ENCODE data around the gene PEAK1. TPM values are rescaled to one million over a fixed set of nuclear protein-coding genes. Genes with fewer than 3 reads are reported as not detected.
"Not testable (repeated sequence)": the region's sequence is repeated elsewhere in the genome, so short reads cannot be mapped to it uniquely, and the experiment has no call there.

The PEAK1 gene
- total RNA-seq, 1 donor from 2014 or later = 58.0 TPM

GRCh38 chr15:77311618-77312398 lies 108.1 kb downstream of the PEAK1 start:
- DNase-seq (ENCODE audit: low read depth) = no peak

DNA sequence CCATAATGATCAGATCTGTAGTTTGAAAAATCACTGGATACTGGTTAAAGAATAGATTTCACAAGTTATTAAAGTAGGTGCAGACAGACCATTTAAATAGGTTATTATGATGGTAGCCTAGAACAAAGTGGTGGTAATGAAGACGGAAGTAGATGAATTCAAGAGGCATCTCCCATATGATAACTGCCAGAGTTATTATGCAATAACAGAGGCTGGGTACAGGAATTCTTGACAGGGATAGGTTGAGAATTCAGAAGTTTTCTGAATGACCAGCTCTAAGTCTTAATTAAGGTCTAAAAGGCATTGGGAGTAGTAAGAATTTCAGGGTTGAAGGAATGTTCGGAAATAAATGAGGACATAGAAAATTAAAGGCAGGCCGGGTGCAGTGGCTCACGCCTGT lies 108.9 kb downstream of the PEAK1 start:
- no peak for DNase-seq (ENCODE audit: low read depth)

GRCh38 chr15:77309392-77309791 lies 110.5 kb downstream of the PEAK1 start:
- DNase-seq (ENCODE audit: low read depth) = no peak

DNA sequence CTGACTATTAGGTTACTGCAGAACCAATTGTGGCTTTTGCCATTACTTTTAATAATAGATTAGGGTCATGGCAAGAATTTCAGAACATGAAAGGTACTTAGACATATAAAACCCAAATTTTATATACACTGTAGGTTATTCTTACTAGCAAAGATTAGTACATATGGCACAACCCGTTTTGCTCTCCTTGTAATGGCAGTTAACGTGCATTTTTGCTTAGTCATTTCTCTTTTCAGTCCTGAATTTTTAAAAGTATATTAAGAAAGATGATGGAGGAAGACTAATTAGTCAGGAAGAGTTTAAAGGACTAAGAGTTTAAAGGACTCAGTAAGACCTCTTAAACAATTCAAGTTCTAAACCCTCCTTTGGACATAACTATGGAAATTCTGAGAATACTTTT lies 114.0 kb downstream of the PEAK1 start:
- no peak for DNase-seq (ENCODE audit: low read depth)

GRCh38 chr15:77296773-77297337 lies 123.0 kb downstream of the PEAK1 start:
- DNase-seq (ENCODE audit: low read depth) = no peak

GRCh38 chr15:77295446-77295845 lies 124.5 kb downstream of the PEAK1 start:
- no peak for DNase-seq (ENCODE audit: low read depth)

DNA sequence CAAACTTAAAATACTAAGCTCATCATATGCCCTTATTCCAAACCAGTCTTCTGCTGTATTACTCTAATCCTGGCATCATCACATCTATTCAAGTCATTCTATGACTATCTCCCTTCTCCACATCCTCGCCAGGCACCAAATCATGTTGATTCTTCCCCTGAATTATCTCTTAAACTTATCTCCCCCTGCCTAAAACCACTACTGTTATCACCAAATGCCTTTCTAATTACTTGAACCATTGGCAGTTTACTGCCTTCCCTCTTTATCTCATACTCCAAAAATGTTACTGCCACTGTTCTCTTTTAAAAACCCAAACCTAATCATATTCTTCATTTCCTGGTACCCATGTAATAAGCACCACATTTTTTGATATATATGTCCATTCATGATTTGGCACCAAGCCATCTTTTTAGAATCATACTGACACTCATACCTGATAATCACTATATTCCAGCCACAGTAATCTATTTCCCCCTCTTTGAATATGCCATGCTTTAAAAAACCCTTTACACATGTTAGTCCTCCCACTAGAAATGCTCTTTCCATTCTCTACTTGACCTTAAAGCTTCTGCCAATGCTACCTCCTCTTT lies 126.8 kb downstream of the PEAK1 start:
- DNase-seq (ENCODE audit: low read depth) = no peak

GRCh38 chr15:77291107-77291506 lies 128.8 kb downstream of the PEAK1 start:
- DNase-seq (ENCODE audit: low read depth) = no peak

- DNase-seq (ENCODE audit: low read depth) = no peak
Observed at GRCh38 chr15:77287385-77287784, 132.5 kb downstream of the PEAK1 start.

GRCh38 chr15:77285057-77285997 lies 134.6 kb downstream of the PEAK1 start:
- no peak for DNase-seq (ENCODE audit: low read depth)

DNA sequence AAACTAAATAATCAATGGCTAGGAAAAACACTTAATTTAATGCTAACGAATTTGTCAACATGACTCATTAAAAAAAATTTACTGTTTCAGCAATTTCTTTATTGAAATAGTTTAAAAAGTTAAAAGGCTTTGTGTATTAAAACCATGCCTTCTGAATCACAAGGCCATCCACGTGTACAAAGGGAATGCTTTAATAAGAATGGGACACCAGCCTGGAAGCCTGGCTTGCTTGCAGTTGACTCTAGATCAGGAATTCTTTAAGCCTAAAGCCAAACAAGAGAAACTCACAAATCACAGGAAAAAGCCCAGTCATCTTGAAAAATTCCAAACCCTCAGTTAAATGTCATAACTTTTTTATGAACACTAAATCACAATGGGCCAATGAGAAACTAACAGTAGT lies 137.6 kb downstream of the PEAK1 start:
- DNase-seq (ENCODE audit: low read depth) = no peak

DNA sequence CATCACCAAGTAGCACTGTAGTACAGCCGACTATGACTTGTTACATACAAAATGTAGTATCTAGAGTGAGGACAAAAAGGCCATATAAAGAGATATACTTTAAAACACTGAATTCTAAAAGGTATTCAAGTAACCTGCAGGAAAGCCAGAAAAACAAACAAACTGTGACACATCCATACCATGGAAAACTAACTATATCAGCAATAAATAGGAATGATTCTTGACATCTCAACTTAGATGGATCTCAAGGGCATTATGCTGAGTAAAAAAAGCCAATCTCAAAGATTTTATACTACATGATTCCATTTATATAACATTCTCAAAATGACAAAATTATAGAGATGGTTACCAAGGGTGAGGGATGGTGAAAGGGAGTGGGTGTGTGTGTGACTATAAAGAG lies 143.0 kb downstream of the PEAK1 start:
- DNase-seq (ENCODE audit: low read depth) = no peak

- DNase-seq (ENCODE audit: low read depth) = no peak
Observed at GRCh38 chr15:77276096-77276495, 143.8 kb downstream of the PEAK1 start.

DNA sequence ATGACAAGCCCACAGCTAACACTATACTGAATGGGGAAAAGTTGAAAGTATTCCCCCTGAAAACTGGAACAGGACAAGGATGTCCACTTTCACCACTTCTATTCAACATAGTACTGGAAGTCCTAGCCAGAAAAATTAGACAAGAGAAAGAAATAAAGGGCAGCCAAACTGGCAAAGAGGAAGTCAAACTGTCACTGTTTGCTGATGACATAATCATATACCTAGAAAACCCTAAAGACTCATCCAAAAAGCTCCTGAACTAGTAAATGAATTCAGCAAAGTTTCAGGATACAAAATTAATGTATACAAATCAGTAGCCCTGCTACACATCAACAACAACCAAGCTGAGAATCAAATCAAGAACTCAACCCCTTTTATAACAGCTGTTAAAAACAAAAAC lies 146.8 kb downstream of the PEAK1 start:
- not testable (repeated sequence) for DNase-seq (ENCODE audit: low read depth)

DNA sequence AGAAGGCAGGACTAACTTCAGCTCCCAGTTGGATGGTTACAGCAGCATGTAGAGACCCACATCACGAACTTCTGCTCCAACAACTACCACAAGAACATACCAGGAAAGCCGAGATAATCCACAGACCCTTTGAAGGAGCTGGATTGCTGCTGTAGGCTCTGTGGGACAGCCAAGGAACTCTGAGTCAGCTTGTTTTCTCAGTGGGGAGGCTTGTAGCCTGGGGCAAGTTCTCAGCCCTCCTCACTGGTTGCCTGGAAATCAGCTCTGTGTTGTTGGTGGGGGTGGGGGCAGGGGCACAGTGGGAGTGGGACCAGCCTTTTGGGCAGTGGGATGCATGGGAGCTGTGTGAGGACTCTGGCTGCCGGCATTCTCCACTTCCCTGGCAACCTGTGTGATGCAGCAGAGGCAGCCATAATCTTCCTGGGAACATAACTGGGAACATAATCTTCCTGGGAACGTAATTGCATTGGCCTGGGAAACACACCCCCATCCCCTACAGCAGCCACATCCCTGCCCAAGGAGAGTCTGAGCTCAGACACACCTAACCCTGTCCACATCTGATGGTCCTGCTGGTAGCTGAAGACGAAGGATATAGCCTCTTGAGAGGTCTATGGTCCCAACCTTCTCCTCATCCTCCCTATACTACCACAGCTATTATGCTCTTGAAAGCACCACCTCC lies 153.1 kb downstream of the PEAK1 start:
- DNase-seq (ENCODE audit: low read depth) = peak; percentile 77

DNA sequence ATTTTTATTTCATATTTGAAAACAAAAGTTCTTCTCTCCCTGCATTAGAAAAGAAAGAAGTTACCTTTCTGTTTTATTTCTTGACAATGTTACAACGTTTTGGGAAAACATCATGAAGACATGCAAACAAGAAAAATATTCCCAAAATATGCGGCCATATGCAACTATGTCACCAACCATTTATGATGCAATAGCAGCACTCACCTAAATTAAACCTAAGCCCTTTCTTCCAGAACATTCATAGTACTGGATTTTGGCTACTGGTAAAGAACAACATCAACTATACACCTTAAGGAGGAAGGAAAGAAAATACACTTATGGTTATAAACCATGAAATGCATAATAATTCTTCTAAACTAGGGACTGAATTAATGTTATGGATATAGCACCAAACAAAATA lies 164.5 kb downstream of the PEAK1 start:
- DNase-seq (ENCODE audit: low read depth) = no peak

DNA sequence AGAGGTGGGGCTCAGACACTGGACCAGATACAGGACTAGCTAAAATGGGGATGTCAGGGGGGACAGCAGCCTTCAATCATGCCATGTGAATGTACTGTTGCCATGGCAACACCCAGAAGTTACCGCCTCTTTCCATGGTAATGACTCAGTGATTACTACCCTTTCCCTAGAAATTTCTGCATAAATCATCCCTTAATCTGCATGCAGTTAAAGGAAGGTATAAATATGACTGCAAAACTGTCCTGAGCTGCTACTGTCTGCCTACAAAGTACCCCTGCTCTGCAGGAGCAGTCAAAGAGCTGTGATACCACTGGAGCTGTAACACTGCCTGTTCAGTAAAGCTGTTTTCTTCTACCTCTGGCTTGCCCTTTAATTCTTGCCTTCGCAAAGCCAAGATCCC lies 168.2 kb downstream of the PEAK1 start:
- no peak for DNase-seq (ENCODE audit: low read depth)

DNA sequence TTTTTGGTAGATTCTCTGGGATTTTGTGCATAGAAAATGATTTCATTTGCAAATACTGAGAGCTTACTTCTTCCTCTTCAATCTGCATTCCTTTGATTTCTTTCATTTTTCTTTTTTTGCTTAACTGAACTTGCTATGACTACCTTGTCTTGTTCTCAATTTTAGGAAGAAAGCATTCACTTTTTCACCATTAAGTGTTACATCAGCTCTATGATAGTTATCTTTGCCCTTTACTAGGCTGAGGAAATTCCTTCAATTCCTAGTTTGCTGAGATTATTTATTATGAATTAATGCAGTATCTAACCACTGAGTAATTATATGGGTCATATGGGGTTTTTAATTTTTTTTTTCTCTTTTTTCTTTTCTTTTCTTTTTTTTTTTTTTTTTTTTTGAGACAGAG lies 172.8 kb downstream of the PEAK1 start:
- DNase-seq (ENCODE audit: low read depth) = no peak

DNA sequence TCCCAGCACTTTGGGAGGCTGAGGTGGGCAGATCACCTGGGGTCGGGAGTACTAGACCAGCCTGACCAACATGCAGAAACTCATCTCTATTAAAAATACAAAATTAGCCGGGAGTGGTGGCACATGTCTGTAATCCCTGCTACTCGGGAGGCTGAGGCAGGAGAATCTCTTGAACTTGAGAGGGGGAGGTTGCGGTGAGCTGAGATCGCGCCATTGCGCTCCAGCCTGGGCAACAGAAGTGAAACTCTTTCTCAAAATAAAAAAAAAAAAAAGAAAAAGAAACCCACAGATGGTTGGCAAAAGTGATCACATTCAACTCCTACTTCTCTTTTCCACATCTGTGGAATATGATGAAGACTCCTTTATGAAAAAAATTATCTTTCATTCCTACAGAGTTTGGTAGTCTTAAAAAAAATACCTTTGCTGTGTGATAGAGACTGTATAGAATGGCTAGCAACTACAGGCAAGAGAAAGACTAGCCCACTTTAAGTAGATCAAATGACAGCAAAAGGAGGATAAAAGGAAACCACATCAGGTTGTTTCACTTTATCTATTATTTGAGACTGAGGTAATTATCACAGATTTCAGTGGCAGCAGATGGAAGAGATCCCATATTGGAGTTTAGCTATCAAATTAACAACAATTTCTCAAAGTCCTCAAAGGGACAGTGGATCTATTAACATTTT lies 176.0 kb downstream of the PEAK1 start:
- DNase-seq (ENCODE audit: low read depth) = no peak

DNA sequence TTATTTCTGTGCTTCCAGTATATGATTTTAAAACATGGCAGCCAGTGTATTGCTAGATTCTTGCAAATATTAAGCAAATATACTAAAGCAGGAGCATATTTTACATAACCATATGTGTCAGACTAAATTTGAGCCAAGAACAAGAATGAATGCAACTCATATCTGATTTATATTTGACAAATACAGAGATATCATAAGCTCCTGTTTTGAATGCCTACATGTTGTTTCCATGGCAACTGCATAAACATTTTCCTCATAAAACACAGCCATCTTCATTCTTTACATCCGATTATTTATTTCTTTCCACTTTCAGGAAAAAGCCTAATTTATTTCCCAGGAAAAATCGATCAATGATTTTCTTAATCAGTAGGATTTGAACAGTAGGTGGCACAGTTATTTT lies 176.8 kb downstream of the PEAK1 start:
- no peak for DNase-seq (ENCODE audit: low read depth)
